HCT116 (cell line): ENCODE results near the gene REN. TPM values are rescaled to one million over a fixed set of nuclear protein-coding genes. Genes with fewer than 3 reads are reported as not detected.

Experiments
- ATAC-seq: fragments of 200-7000 bp; cut with Tn5 transposase; 2 replicates; pipeline ENCODE4 v1.9.1; 2020; ENCODE audit warnings: mild to moderate bottlenecking, moderate library complexity
- BruUV-seq: library from RNA; stranded (reverse); fragments of 400-500 nt; replicated peaks from 2 replicates; lab custom pipeline; 2021; lab: Mats Ljungman, UMichigan
- CTCF ChIA-PET: fragments of 300-600 bp; sonication (Branson Sonifier 250); formaldehyde crosslinking; loops from one replicate; lab custom pipeline; 2021; ENCODE audit warnings: antibody characterized with exemption; lab: Charles Lee
- POLR2A ChIA-PET: fragments of 300-600, 350-600 bp; sonication (Branson Sonifier 250); formaldehyde crosslinking; loops from one replicate; lab custom pipeline; 2021; ENCODE audit warnings: antibody characterized with exemption; lab: Charles Lee
- RAD21 ChIA-PET, 2 experiments: fragments of 300-600 bp; sonication (Branson Sonifier 250); formaldehyde crosslinking; loops; one replicate each; lab custom pipeline; 2023; ENCODE audit warnings: low total read pairs in 2 of 2; ENCODE audit not compliant: uncharacterized antibody in 2 of 2, unreplicated experiment in 2 of 2, low non-redundant PET in 1 of 2; lab: Charles Lee
- DNase-seq: peaks from one replicate; pipeline ENCODE4 v3.0.0-alpha.2; 2010; ENCODE audit warnings: low read depth, low spot score
- H2AFZ ChIP-seq: fragments of 200-600 bp; shearing (Covaris generic), sonication (generic); 2 replicates; pipeline ENCODE4 v1.6.1; 2017; ENCODE audit warnings: low read depth, mixed run types, mixed read lengths, antibody characterized with exemption, low read length; ENCODE audit not compliant: poor library complexity, severe bottlenecking
- H3K27ac ChIP-seq: 2 replicates; pipeline ENCODE4 v1.5.1; 2012; ENCODE audit warnings: low read depth, low read length
- H3K27me3 ChIP-seq: fragments of 200-600 bp; sonication (generic); 2 replicates; pipeline ENCODE4 v1.6.1; 2016; ENCODE audit warnings: mixed run types, low read length, mixed read lengths; ENCODE audit not compliant: insufficient read depth
- H3K36me3 ChIP-seq, 2 experiments: fragments of 200-500 bp in 1 of 2; fragments of 200-600 bp in 1 of 2; sonication (Bioruptor generic) in 1 of 2; sonication (generic) in 1 of 2; 2 replicates each; pipeline versions ENCODE4 v1.5.1 to v1.6.1; 2014 to 2016; ENCODE audit warnings: low read length in 2 of 2, inconsistent platforms in 1 of 2, mixed read lengths in 1 of 2, mixed run types in 1 of 2; ENCODE audit not compliant: insufficient read depth in 2 of 2, control insufficient read depth in 1 of 2
- H3K4me1 ChIP-seq, 2 experiments: fragments of 200-600 bp in 1 of 2; sonication (generic) in 1 of 2; 2 replicates each; pipeline versions ENCODE4 v1.5.1 to v1.6.1; 2012 to 2017; ENCODE audit warnings: low read length in 2 of 2, inconsistent platforms in 1 of 2, mild to moderate bottlenecking in 1 of 2, mixed read lengths in 1 of 2, mixed run types in 1 of 2, moderate library complexity in 1 of 2; ENCODE audit not compliant: insufficient read depth in 2 of 2, control insufficient read depth in 1 of 2
- H3K4me2 ChIP-seq: fragments of 200-600 bp; sonication (generic); 2 replicates; pipeline ENCODE4 v1.6.1; 2017; ENCODE audit warnings: mixed run types, low read length, mixed read lengths
- H3K4me3 ChIP-seq, 2 experiments: fragments of 200-600 bp in 1 of 2; sonication (generic) in 1 of 2; replicated peaks in 1 of 2; 2 replicates each; pipeline ENCODE4 v1.5.1; 2011 to 2016; ENCODE audit warnings: low read length in 2 of 2, control low read depth in 1 of 2, low read depth in 1 of 2, mild to moderate bottlenecking in 1 of 2, mixed read lengths in 1 of 2, mixed run types in 1 of 2
- H3K79me2 ChIP-seq: fragments of 200-600 bp; sonication (generic); 2 replicates; pipeline ENCODE4 v1.6.1; 2017; ENCODE audit warnings: mild to moderate bottlenecking, mixed run types, low read length, moderate library complexity, mixed read lengths; ENCODE audit not compliant: insufficient read depth
- H3K9ac ChIP-seq: fragments of 200-600 bp; sonication (generic); 2 replicates; pipeline ENCODE4 v1.6.1; 2016; ENCODE audit warnings: low read length, mixed read lengths
- H3K9me2 ChIP-seq: fragments of 200-600 bp; sonication (generic), shearing (Covaris generic); 2 replicates; pipeline ENCODE4 v1.6.1; 2017; ENCODE audit warnings: mixed run types, mild to moderate bottlenecking, moderate library complexity; ENCODE audit not compliant: insufficient read depth
- H3K9me3 ChIP-seq, 2 experiments: fragments of 200-500 bp in 1 of 2; fragments of 200-600 bp in 1 of 2; sonication (Bioruptor generic) in 1 of 2; sonication (generic) in 1 of 2; 2 replicates each; pipeline ENCODE4 v1.6.1; 2014 to 2017; ENCODE audit warnings: low read length in 2 of 2, mixed read lengths in 2 of 2, inconsistent platforms in 1 of 2, low read depth in 1 of 2, mild to moderate bottlenecking in 1 of 2, mixed run types in 1 of 2, moderate library complexity in 1 of 2; ENCODE audit not compliant: control insufficient read depth in 1 of 2, insufficient read depth in 1 of 2
- H4K20me1 ChIP-seq: fragments of 200-600 bp; sonication (generic), shearing (Covaris generic); 2 replicates; pipeline ENCODE4 v1.6.1; 2017; ENCODE audit warnings: mixed run types, mild to moderate bottlenecking, moderate library complexity; ENCODE audit not compliant: insufficient read depth
- ATF3 ChIP-seq: IDR thresholded peaks from 2 replicates; pipeline ENCODE4 v1.6.1; 2012
- CBX3 ChIP-seq: IDR thresholded peaks from 2 replicates; pipeline ENCODE4 v1.6.1; 2012; ENCODE audit warnings: low read depth
- CEBPB ChIP-seq: IDR thresholded peaks from 2 replicates; pipeline ENCODE4 v1.6.1; 2012; ENCODE audit warnings: low read depth
- CTCF ChIP-seq, 3 experiments: fragments of 200-600 bp in 1 of 3; sonication (generic) in 1 of 3; IDR thresholded peaks in 2 of 3; conservative IDR thresholded peaks in 1 of 3; 2 replicates each; pipeline ENCODE4 v1.5.1; 2012 to 2017; ENCODE audit warnings: low read depth in 2 of 3, low read length in 2 of 3, antibody characterized with exemption in 1 of 3, borderline replicate concordance in 1 of 3, control low read depth in 1 of 3, mild to moderate bottlenecking in 1 of 3, mixed read lengths in 1 of 3, mixed run types in 1 of 3, moderate library complexity in 1 of 3; ENCODE audit not compliant: insufficient read depth in 1 of 3
- EGR1 ChIP-seq: IDR thresholded peaks from 2 replicates; pipeline ENCODE4 v1.6.1; 2012; ENCODE audit warnings: low read depth
- ELF1 ChIP-seq: IDR thresholded peaks from 2 replicates; pipeline ENCODE4 v1.6.1; 2012; ENCODE audit warnings: low read depth, borderline replicate concordance
- EZH2phosphoT487 ChIP-seq: fragments of 200-600 bp; IDR thresholded peaks from 2 replicates; pipeline ENCODE4 v1.6.1; 2018; ENCODE audit warnings: antibody characterized with exemption, borderline replicate concordance
- FOSL1 ChIP-seq: IDR thresholded peaks from 2 replicates; pipeline ENCODE4 v1.6.1; 2012; ENCODE audit warnings: low read depth
- JUND ChIP-seq: IDR thresholded peaks from 2 replicates; pipeline ENCODE4 v1.6.1; 2012
- MAX ChIP-seq: IDR thresholded peaks from 2 replicates; pipeline ENCODE4 v1.6.1; 2012
- POLR2A ChIP-seq: IDR thresholded peaks from 2 replicates; pipeline ENCODE4 v1.7.0; 2011; ENCODE audit warnings: borderline replicate concordance; ENCODE audit not compliant: insufficient read depth, insufficient read length; ENCODE audit errors: extremely low read depth
- POLR2AphosphoS5 ChIP-seq: IDR thresholded peaks from 2 replicates; pipeline ENCODE4 v1.6.1; 2011; ENCODE audit warnings: mild to moderate bottlenecking, low read depth, low read length, moderate library complexity
- RAD21 ChIP-seq: IDR thresholded peaks from 2 replicates; pipeline ENCODE4 v1.6.1; 2012; ENCODE audit warnings: low read depth, mild to moderate bottlenecking
- YY1 ChIP-seq: IDR thresholded peaks from 2 replicates; pipeline ENCODE4 v1.6.1; 2011; ENCODE audit warnings: low read length, low read depth, moderate library complexity, mild to moderate bottlenecking; ENCODE audit not compliant: insufficient replicate concordance; ENCODE audit errors: extremely low read depth
- ZBTB33 ChIP-seq: IDR thresholded peaks from 2 replicates; pipeline ENCODE4 v1.6.1; 2011; ENCODE audit warnings: mild to moderate bottlenecking, low read length, moderate library complexity; ENCODE audit not compliant: insufficient replicate concordance; ENCODE audit errors: extremely low read depth
- ZFX ChIP-seq: fragments of 450-650 bp; IDR thresholded peaks from 2 replicates; pipeline ENCODE4 v1.6.1; 2017
- ZNF274 ChIP-seq: fragments of 200-500 bp; sonication (Bioruptor generic); IDR thresholded peaks from 2 replicates; pipeline ENCODE4 v1.6.1; 2014; ENCODE audit warnings: mild to moderate bottlenecking, low read depth, low read length, inconsistent platforms
- intact Hi-C: fragments of 100-400 bp; cut with micrococcal nuclease; formaldehyde crosslinking; loops from 2 replicates; pipeline ENCODE4 v1.10.0; 2022
- total RNA-seq: library from RNA; stranded (reverse); gene quantifications from one replicate; pipeline ENCODE4 v1.2.1, GENCODE V29; 2021; ENCODE audit not compliant: unreplicated experiment

REN gene
- total RNA-seq, 1 experiment from 2014 or later, result 0.47 TPM

- RAD21 ChIA-PET, result no interaction called here
- no peak overlapping the region for H3K4me3 ChIP-seq
- no peak for DNase-seq
- no peaks in the 10 kb centered on the region for H3K9me3 ChIP-seq
- no peak overlapping the region for H3K9ac ChIP-seq
- BruUV-seq, result no TSS peak
- H3K4me1 ChIP-seq, result no peaks in the 10 kb centered on the region
- CTCF ChIA-PET, result interaction anchor here (1.0 to 2.5 kb wide), 2 partner anchors 12 to 13 kb away, joined by 4 to 8 read pairs; no protein-coding TSS in a partner anchor
- POLR2A ChIA-PET, result no interaction called here
- intact Hi-C loops, result no loop called here
- no peak for ATAC-seq
- no peak overlapping the region for H3K4me2 ChIP-seq
- H4K20me1 ChIP-seq, result no peaks in the 10 kb centered on the region
- no peaks in the 10 kb centered on the region for H3K79me2 ChIP-seq
- H2AFZ ChIP-seq, result no peak overlapping the region
- H3K36me3 ChIP-seq, result peaks cover 0 to 7% of the 10 kb centered on the region in 2 experiments; a peak in 1 of 4 replicates
- no peak for TF ChIP-seq MAX
- no peak for TF ChIP-seq JUND
- TF ChIP-seq FOSL1, result no peak
- TF ChIP-seq ZBTB33, result no peak
- TF ChIP-seq ZFX, result no peak
- H3K27me3 ChIP-seq, result no peaks in the 10 kb centered on the region
- H3K9me2 ChIP-seq, result no peaks in the 10 kb centered on the region
- H3K27ac ChIP-seq, result no peak overlapping the region
These were observed 25.0 kb downstream of the REN start for GRCh38 chr1:204141131-204141530.

- Histone ChIP-seq H3K36me3 (peaks cover 0 to 7% of the 10 kb centered on the region in 2 experiments; a peak in 1 of 4 replicates), H2AFZ (no peak overlapping the region), H3K27me3 (no peaks in the 10 kb centered on the region), H3K4me3 (no peak overlapping the region), H3K27ac (no peak overlapping the region), H4K20me1 (no peaks in the 10 kb centered on the region), H3K9me2 (no peaks in the 10 kb centered on the region), H3K4me2 (no peak overlapping the region), H3K9ac (no peak overlapping the region), H3K4me1 (no peaks in the 10 kb centered on the region), H3K79me2 (no peaks in the 10 kb centered on the region), H3K9me3 (no peaks in the 10 kb centered on the region)
- ATAC-seq (no peak), DNase-seq (no peak)
- no TSS peak for BruUV-seq
- RAD21 ChIA-PET, result no interaction called here
- CTCF ChIA-PET, result interaction anchor here (2.1 kb wide), 1 partner anchor 22 kb away, joined by 4 read pairs; no protein-coding TSS in a partner anchor
- POLR2A ChIA-PET, result no interaction called here
- intact Hi-C loops, result no loop called here
- TF ChIP-seq CEBPB, result no peak
- no peak for TF ChIP-seq ELF1
- no peak for TF ChIP-seq POLR2AphosphoS5
- TF ChIP-seq MAX, result no peak
- TF ChIP-seq RAD21, result no peak
- no peak for TF ChIP-seq ZFX
- no peak for TF ChIP-seq CTCF (IDR thresholded peaks at IDR 0.05 in 2 of 3, conservative IDR thresholded peaks at IDR 0.05 in 1 of 3; ENCODE audit: borderline replicate concordance in 1 of 3, insufficient read depth in 1 of 3, low read depth in 2 of 3, low read length in 2 of 3)
- no peak for TF ChIP-seq EZH2phosphoT487
- TF ChIP-seq ZNF274, result no peak
- no peak for TF ChIP-seq YY1
- no peak for TF ChIP-seq FOSL1
- no peak for TF ChIP-seq CBX3
- no peak for TF ChIP-seq ATF3
- no peak for TF ChIP-seq JUND
- TF ChIP-seq POLR2A, result no peak
- no peak for TF ChIP-seq EGR1
These were observed 26.2 kb downstream of the REN start for GRCh38 chr1:204139952-204140351.
